HepG2 (cell line): ENCODE data around the gene ITLN2. TPM values are rescaled to one million over a fixed set of nuclear protein-coding genes. Genes with fewer than 3 reads are reported as not detected.

Experiments
- ATAC-seq: fragments of 200-7000 bp; cut with Tn5 transposase; 3 replicates; pipeline ENCODE4 v1.9.1; 2020; ENCODE audit warnings: mild to moderate bottlenecking, moderate library complexity
- BruUV-seq: library from RNA; stranded (reverse); fragments of 400-500 nt; replicated peaks from 2 replicates; lab custom pipeline; 2021; lab: Mats Ljungman, UMichigan
- CTCF ChIA-PET: fragments of 300-600 bp; formaldehyde crosslinking; extraction: SDS; loops from one replicate; lab custom pipeline; 2021; ENCODE audit warnings: low total read pairs, inconsistent platforms, low intra/inter-chr PET ratio; lab: Yijun Ruan, JAX
- POLR2A ChIA-PET: fragments of 350-600 bp; sonication (Branson Sonifier 250); formaldehyde crosslinking; loops from one replicate; lab custom pipeline; 2020; ENCODE audit warnings: antibody characterized with exemption, inconsistent platforms; lab: Yijun Ruan, JAX
- DNase-seq: peaks from one replicate; pipeline ENCODE4 v3.0.0-alpha.2; 2015; ENCODE audit warnings: low spot score
- FAIRE-seq: peaks from 3 replicates; lab custom pipeline; 2011; peaks lifted over from hg19 to GRCh38; lab: Jason Lieb, UNC
- H2AFZ ChIP-seq: one replicate; pipeline ENCODE4 v1.6.1; 2011; ENCODE audit warnings: low read length, inconsistent platforms
- H3K27ac ChIP-seq: fragments of 300-600 bp; 3 replicates; pipeline ENCODE4 v1.8.0; 2011; ENCODE audit warnings: mixed run types, mild to moderate bottlenecking, mixed read lengths, low read length, inconsistent platforms; ENCODE audit not compliant: insufficient read depth; ENCODE audit errors: extremely low read length
- H3K27me3 ChIP-seq, 2 experiments: fragments of 200-600 bp in 1 of 2; 2 replicates in 1 of 2; 3 replicates in 1 of 2; pipeline versions ENCODE4 v1.6.0 to v1.8.0; 2011; ENCODE audit warnings: low read length in 2 of 2, mild to moderate bottlenecking in 2 of 2, moderate library complexity in 2 of 2, inconsistent platforms in 1 of 2; ENCODE audit not compliant: insufficient read depth in 2 of 2, control insufficient read depth in 1 of 2
- H3K36me3 ChIP-seq, 2 experiments: fragments of 200-600 bp in 1 of 2; replicated peaks in 1 of 2; 2 replicates in 1 of 2; 3 replicates in 1 of 2; pipeline versions ENCODE4 v1.5.1 to v1.8.0; 2011; ENCODE audit warnings: low read length in 2 of 2, inconsistent platforms in 1 of 2; ENCODE audit not compliant: insufficient read depth in 2 of 2, control insufficient read depth in 1 of 2
- H3K4me1 ChIP-seq: 2 replicates; pipeline ENCODE4 v1.5.1; 2012; ENCODE audit warnings: low read length, inconsistent platforms; ENCODE audit not compliant: insufficient read depth
- H3K4me2 ChIP-seq: 2 replicates; pipeline ENCODE4 v1.6.0; 2011; ENCODE audit warnings: low read depth, low read length, inconsistent platforms
- H3K4me3 ChIP-seq, 3 experiments: fragments of 200-600 bp in 1 of 3; sonication (generic), shearing (Covaris generic) in 1 of 3; replicated peaks in 1 of 3; 2 replicates each; pipeline ENCODE4 v1.5.1; 2011 to 2016; ENCODE audit warnings: low read length in 3 of 3, inconsistent platforms in 2 of 3, low read depth in 2 of 3, mild to moderate bottlenecking in 2 of 3, control low read depth in 1 of 3, mixed read lengths in 1 of 3; ENCODE audit not compliant: insufficient read depth in 1 of 3
- H3K79me2 ChIP-seq: one replicate; pipeline ENCODE4 v1.6.1; 2011; ENCODE audit warnings: low read length, inconsistent platforms; ENCODE audit not compliant: insufficient read depth
- H3K9ac ChIP-seq: 2 replicates; pipeline ENCODE4 v1.6.0; 2011; ENCODE audit warnings: mild to moderate bottlenecking, low read depth, low read length, inconsistent platforms; ENCODE audit not compliant: insufficient read depth
- H3K9me3 ChIP-seq: 2 replicates; pipeline ENCODE4 v1.5.1; 2012; ENCODE audit warnings: mild to moderate bottlenecking, low read length
- H4K20me1 ChIP-seq: 2 replicates; pipeline ENCODE4 v1.6.0; 2011; ENCODE audit warnings: inconsistent platforms, mild to moderate bottlenecking, low read length, moderate library complexity; ENCODE audit not compliant: insufficient read depth
- SPEN ChIP-seq: sonication (generic); formaldehyde crosslinking; IDR thresholded peaks from 2 replicates; pipeline ENCODE4 v1.5.1; 2020; ENCODE audit warnings: low read depth, mild to moderate bottlenecking, missing genetic modification reagents
- ZBTB46 ChIP-seq: sonication (generic); formaldehyde crosslinking; IDR thresholded peaks from 2 replicates; pipeline ENCODE4 v1.4.0; 2020; ENCODE audit warnings: mild to moderate bottlenecking, missing genetic modification reagents, borderline replicate concordance
- ZNF800 ChIP-seq: sonication (generic); formaldehyde crosslinking; IDR thresholded peaks from 2 replicates; pipeline ENCODE4 v1.4.0; 2020; ENCODE audit warnings: missing genetic modification reagents
- WGBS: methylation state at CpG from one replicate; pipeline ENCODE4 v1.1.6; 2017; ENCODE audit warnings: low lambda C conversion rate; 5-methylcytosine and 5-hydroxymethylcytosine counted together
- in situ Hi-C: cut with HindIII; loops from 2 replicates; pipeline ENCODE4 v1.10.0; 2017; ENCODE audit warnings: low pct_unique_long_range_greater_than_20kb; ENCODE audit not compliant: extremely low pct_ligation_motif_present
- intact Hi-C: fragments of 100-400 bp; cut with micrococcal nuclease; formaldehyde crosslinking; loops from one replicate; pipeline ENCODE4 v1.10.0; 2022; ENCODE audit not compliant: unreplicated experiment
- polyA plus RNA-seq, 8 experiments: library from polyadenylated mRNA; depleted of rRNA in 3 of 8; stranded (reverse) in 7 of 8; unstranded in 1 of 8; fragments of >200 nt; fragmentation: Illumina TruSeq in 4 of 8; extraction: Trizol in 4 of 8; gene quantifications; 2 replicates each; pipeline versions ENCODE4 v1.2.1 to v1.2.3, GENCODE V29; 2011 to 2016; ENCODE audit warnings: low read depth in 4 of 8, missing spikeins in 1 of 8, mixed read lengths in 1 of 8; ENCODE audit not compliant: insufficient read depth in 1 of 8
- total RNA-seq, 5 experiments: library from RNA; depleted of rRNA; stranded (reverse); fragments of >200 nt; fragmentation: Illumina TruSeq; extraction: Trizol; gene quantifications; 2 replicates each; pipeline ENCODE4 v1.2.3, GENCODE V29; 2016; ENCODE audit warnings: low read depth in 1 of 5

The ITLN2 gene
- total and polyA plus RNA-seq, 2 of the 13 experiments (the other 11 are each of a cell fraction or from before 2014, with no cell fraction given), result not detected

- ATAC-seq (no peak), FAIRE-seq (no peak), DNase-seq (no peak)
- Histone ChIP-seq H3K27me3 (no peaks in the 10 kb centered on the region), H3K4me2 (no peak overlapping the region), H3K9me3 (no peaks in the 10 kb centered on the region), H4K20me1 (no peaks in the 10 kb centered on the region), H3K79me2 (peaks cover 6% of the 10 kb centered on the region), H3K9ac (no peak overlapping the region), H3K4me1 (peaks cover 6% of the 10 kb centered on the region), H3K36me3 (peaks cover 21 to 37% of the 10 kb centered on the region in 2 experiments; a peak in 4 of 5 replicates)
- ChIA-PET CTCF (no interaction called here), POLR2A (no interaction called here)
- in situ Hi-C loops, result no loop called here
- intact Hi-C loops, result no loop called here
- WGBS, result 98% methylated on average over 11 of the region's 11 CpGs
- no peak for TF ChIP-seq ZNF800 (CRISPR knock-in tag)
- TF ChIP-seq SPEN (CRISPR knock-in tag), result no peak
- TF ChIP-seq, all 625 proteins: peak for 0
- Histone ChIP-seq H3K27ac (no peak overlapping the region), H2AFZ (no peak overlapping the region), H3K4me3 (no peak overlapping the region)
- BruUV-seq, result no TSS peak
Measured at GRCh38 chr1:161000736-161001480, 46.3 kb upstream of the ITLN2 start.

- no peaks in the 10 kb centered on the region for H3K9me3 ChIP-seq
Measured at GRCh38 chr1:160999376-160999775, 44.8 kb upstream of the ITLN2 start.

More at GRCh38 chr1:160999376-160999775, 44.8 kb upstream of the ITLN2 start:
- Histone ChIP-seq H3K27me3 (no peaks in the 10 kb centered on the region), H4K20me1 (no peaks in the 10 kb centered on the region), H3K4me3 (no peak overlapping the region), H3K27ac (no peak overlapping the region), H2AFZ (no peak overlapping the region), H3K4me1 (peaks cover 11% of the 10 kb centered on the region), H3K9ac (no peak overlapping the region), H3K79me2 (peaks cover 3% of the 10 kb centered on the region), H3K4me2 (no peak overlapping the region), H3K36me3 (peaks cover 21 to 37% of the 10 kb centered on the region in 2 experiments; a peak in 4 of 5 replicates)
- intact Hi-C loops, result loop anchor here (10.0 kb wide), 1 partner anchor 135 kb away; the partner anchor contains the start of gene DEDD
- FAIRE-seq, result no peak
- in situ Hi-C loops, result loop anchor here (10.0 kb wide), 1 partner anchor 95 kb away; the partner anchor contains the start of gene KLHDC9
- DNase-seq, result no peak
- peak; percentile 52; the same call in 2 of the 3 replicates for ATAC-seq
- POLR2A ChIA-PET, result interaction anchor here (0.8 kb wide), 1 partner anchor 22 kb away, joined by 3 read pairs; the partner anchor contains the start of gene F11R
- TF ChIP-seq ZBTB46 (CRISPR knock-in tag), result no peak
- BruUV-seq, result no TSS peak
- CTCF ChIA-PET, result no interaction called here
- 100% methylated on average over 5 of the region's 5 CpGs for WGBS
